Neural progenitor cell (in vitro differentiated cells): ENCODE results near the gene CTIF. TPM values are rescaled to one million over a fixed set of nuclear protein-coding genes. Genes with fewer than 3 reads are reported as not detected.

Source experiments
- DNase-seq: peaks from one replicate; pipeline ENCODE4 v3.0.0-alpha.2; 2016; ENCODE audit warnings: low spot score
- H2AFZ ChIP-seq: fragments of 200-600 bp; sonication (generic); replicated peaks from 2 replicates; pipeline ENCODE4 v1.6.1; 2016; ENCODE audit warnings: antibody characterized with exemption
- H3F3A ChIP-seq: fragments of 200-600 bp; sonication (generic); 2 replicates; pipeline ENCODE4 v1.6.1; 2016; ENCODE audit warnings: antibody characterized with exemption, low read depth
- H3K27ac ChIP-seq: fragments of 200-600 bp; sonication (generic); 2 replicates; pipeline ENCODE4 v1.5.1; 2016; ENCODE audit warnings: mild to moderate bottlenecking
- H3K27me3 ChIP-seq: fragments of 200-600 bp; sonication (generic); 2 replicates; pipeline ENCODE4 v1.6.1; 2016; ENCODE audit warnings: mild to moderate bottlenecking, moderate library complexity
- H3K36me3 ChIP-seq: fragments of 200-600 bp; sonication (generic); 2 replicates; pipeline ENCODE4 v1.5.1; 2016
- H3K4me1 ChIP-seq: fragments of 200-600 bp; sonication (generic); 2 replicates; pipeline ENCODE4 v1.6.1; 2016; ENCODE audit warnings: mixed run types
- H3K4me2 ChIP-seq: fragments of 200-600 bp; sonication (generic); 2 replicates; pipeline ENCODE4 v1.6.1; 2016
- H3K4me3 ChIP-seq: fragments of 200-600 bp; sonication (generic); 2 replicates; pipeline ENCODE4 v1.5.1; 2016
- H3K79me2 ChIP-seq: fragments of 200-600 bp; sonication (generic); 2 replicates; pipeline ENCODE4 v1.6.1; 2016; ENCODE audit warnings: low read depth
- H3K9ac ChIP-seq: fragments of 200-600 bp; sonication (generic); 2 replicates; pipeline ENCODE4 v1.6.1; 2016
- H3K9me3 ChIP-seq: fragments of 200-600 bp; sonication (generic); 2 replicates; pipeline ENCODE4 v1.5.1; 2016; ENCODE audit warnings: low read depth
- H4K20me1 ChIP-seq: fragments of 200-600 bp; sonication (generic); 2 replicates; pipeline ENCODE4 v1.6.1; 2016; ENCODE audit warnings: low read depth
- H3K27ac Mint-ChIP-seq: 3 replicates; pipeline ENCODE4 v1.8.0; 2021; ENCODE audit warnings: mixed read lengths
- H3K27me3 Mint-ChIP-seq: 2 replicates; pipeline ENCODE4 v1.8.0; 2022; ENCODE audit warnings: low read depth, mild to moderate bottlenecking, inconsistent platforms, moderate library complexity, mixed read lengths; ENCODE audit not compliant: insufficient read depth
- H3K36me3 Mint-ChIP-seq: 3 replicates; pipeline ENCODE4 v1.8.0; 2021; ENCODE audit warnings: mixed read lengths
- H3K4me1 Mint-ChIP-seq: 3 replicates; pipeline ENCODE4 v1.8.0; 2021; ENCODE audit warnings: mixed read lengths
- H3K4me3 Mint-ChIP-seq: 3 replicates; pipeline ENCODE4 v1.8.0; 2021; ENCODE audit warnings: mild to moderate bottlenecking, moderate library complexity, mixed read lengths
- H3K9me3 Mint-ChIP-seq: 3 replicates; pipeline ENCODE4 v1.8.0; 2020; ENCODE audit warnings: mixed read lengths
- CTCF ChIP-seq: fragments of 200-600 bp; sonication (generic); IDR thresholded peaks from 2 replicates; pipeline ENCODE4 v1.5.1; 2017; ENCODE audit warnings: antibody characterized with exemption, mild to moderate bottlenecking
- EZH2 ChIP-seq: fragments of 200-600 bp; sonication (generic); IDR thresholded peaks from 2 replicates; pipeline ENCODE4 v1.6.1; 2017; ENCODE audit warnings: antibody characterized with exemption, mild to moderate bottlenecking, moderate library complexity
- EZH2phosphoT487 ChIP-seq: fragments of 200-600 bp; sonication (generic); IDR thresholded peaks from 2 replicates; pipeline ENCODE4 v1.6.1; 2017; ENCODE audit warnings: antibody characterized with exemption
- total RNA-seq: library from RNA; depleted of rRNA; stranded (reverse); fragments of >200 nt; gene quantifications from 2 replicates; pipeline ENCODE4 v1.2.3, GENCODE V29; 2015; ENCODE audit warnings: low replicate concordance

The CTIF gene
- total RNA-seq, 1 donor from 2014 or later = 17.6 TPM

- no peaks in the 10 kb centered on the region for H3K9me3 Mint-ChIP-seq
- H3K4me3 Mint-ChIP-seq = no peak overlapping the region
- peaks cover 7% of the 10 kb centered on the region for H4K20me1 ChIP-seq
- no peak for DNase-seq
- H3K36me3 ChIP-seq = no peaks in the 10 kb centered on the region
- no peaks in the 10 kb centered on the region for H3K27me3 ChIP-seq
- no peaks in the 10 kb centered on the region for H3K9me3 ChIP-seq
- H3F3A ChIP-seq = peaks cover 15% of the 10 kb centered on the region
- H3K4me1 ChIP-seq = peaks cover 17% of the 10 kb centered on the region
- no peaks in the 10 kb centered on the region for H3K79me2 ChIP-seq
- no peak overlapping the region for H2AFZ ChIP-seq
- H3K9ac ChIP-seq = no peak overlapping the region
- H3K27ac Mint-ChIP-seq = no peak overlapping the region
- H3K4me1 Mint-ChIP-seq = peaks cover 42% of the 10 kb centered on the region
- no peak overlapping the region for H3K4me2 ChIP-seq
- peaks cover 8% of the 10 kb centered on the region for H3K27me3 Mint-ChIP-seq
- H3K27ac ChIP-seq = no peak overlapping the region
- H3K36me3 Mint-ChIP-seq = peaks cover 8% of the 10 kb centered on the region
- no peak overlapping the region for H3K4me3 ChIP-seq
- TF ChIP-seq EZH2phosphoT487 (no peak), EZH2 (no peak), CTCF (no peak)
Measured at GRCh38 chr18:48864876-48865275, 326.0 kb downstream of the CTIF start.

- H3K36me3 Mint-ChIP-seq = peaks cover 8% of the 10 kb centered on the region
- H3K4me3 Mint-ChIP-seq = no peak overlapping the region
- peaks cover 2% of the 10 kb centered on the region for H3F3A ChIP-seq
- no peaks in the 10 kb centered on the region for H4K20me1 ChIP-seq
- TF ChIP-seq EZH2phosphoT487 = no peak
- no peak for TF ChIP-seq EZH2
- no peak for TF ChIP-seq CTCF
- H2AFZ ChIP-seq = no peak overlapping the region
- no peaks in the 10 kb centered on the region for H3K36me3 ChIP-seq
- H3K9me3 Mint-ChIP-seq = no peaks in the 10 kb centered on the region
- H3K27ac ChIP-seq = no peak overlapping the region
- H3K27ac Mint-ChIP-seq = no peak overlapping the region
- no peaks in the 10 kb centered on the region for H3K27me3 ChIP-seq
- H3K79me2 ChIP-seq = no peaks in the 10 kb centered on the region
- peaks cover 29% of the 10 kb centered on the region for H3K4me1 Mint-ChIP-seq
- no peak for DNase-seq
- H3K4me3 ChIP-seq = no peak overlapping the region
- peaks cover 8% of the 10 kb centered on the region for H3K27me3 Mint-ChIP-seq
- no peak overlapping the region for H3K4me2 ChIP-seq
- H3K4me1 ChIP-seq = peaks cover 4% of the 10 kb centered on the region
- no peak overlapping the region for H3K9ac ChIP-seq
- no peaks in the 10 kb centered on the region for H3K9me3 ChIP-seq
Measured at GRCh38 chr18:48866028-48866733, 327.4 kb downstream of the CTIF start.

- Mint-ChIP-seq H3K4me1 (peaks cover 23% of the 10 kb centered on the region), H3K36me3 (peaks cover 8% of the 10 kb centered on the region), H3K27me3 (peaks cover 10% of the 10 kb centered on the region), H3K9me3 (no peaks in the 10 kb centered on the region), H3K27ac (no peak overlapping the region), H3K4me3 (no peak overlapping the region)
- H3K36me3 ChIP-seq = no peaks in the 10 kb centered on the region
- H3K79me2 ChIP-seq = no peaks in the 10 kb centered on the region
- H4K20me1 ChIP-seq = no peaks in the 10 kb centered on the region
- no peak overlapping the region for H3K27ac ChIP-seq
- TF ChIP-seq CTCF = no peak
- no peak for TF ChIP-seq EZH2
- no peak for TF ChIP-seq EZH2phosphoT487
- H3K4me2 ChIP-seq = no peak overlapping the region
- no peaks in the 10 kb centered on the region for H3K4me1 ChIP-seq
- DNase-seq = no peak
- no peak overlapping the region for H3K4me3 ChIP-seq
- no peaks in the 10 kb centered on the region for H3K9me3 ChIP-seq
- no peak overlapping the region for H2AFZ ChIP-seq
- no peaks in the 10 kb centered on the region for H3F3A ChIP-seq
- H3K9ac ChIP-seq = no peak overlapping the region
- no peaks in the 10 kb centered on the region for H3K27me3 ChIP-seq
Measured at GRCh38 chr18:48866856-48867255, 328.0 kb downstream of the CTIF start.
